GM12878 (cell line): Measurements from ENCODE around the gene ANKRD6. TPM values are rescaled to one million over a fixed set of nuclear protein-coding genes. Genes with fewer than 3 reads are reported as not detected.

Experiments
- ATAC-seq: fragments of 200-7000 bp; cut with Tn5 transposase; 3 replicates; pipeline ENCODE4 v1.9.1; 2020; ENCODE audit warnings: mild to moderate bottlenecking, moderate library complexity
- BruUV-seq: library from RNA; stranded (reverse); fragments of 400-500 nt; replicated peaks from 2 replicates; lab custom pipeline; 2021; lab: Mats Ljungman, UMichigan
- CTCF ChIA-PET: fragments of 300-600 bp; sonication (Branson Sonifier 250); formaldehyde crosslinking; extraction: SDS; loops from one replicate; lab custom pipeline; 2021; ENCODE audit warnings: inconsistent platforms; lab: Yijun Ruan, JAX
- POLR2A ChIA-PET: fragments of 350-600 bp; formaldehyde crosslinking; extraction: SDS; loops from one replicate; lab custom pipeline; 2021; ENCODE audit warnings: inconsistent platforms; lab: Charles Lee
- RAD21 ChIA-PET: fragments of 300-600 bp; sonication (Branson Sonifier 250); formaldehyde crosslinking; loops from one replicate; lab custom pipeline; 2023; ENCODE audit warnings: antibody characterized with exemption; ENCODE audit not compliant: unreplicated experiment; lab: Charles Lee
- SMC1A ChIA-PET: fragments of 300-600 bp; sonication (Branson Sonifier 250); formaldehyde crosslinking; loops from one replicate; lab custom pipeline; 2023; ENCODE audit not compliant: unreplicated experiment, uncharacterized antibody; lab: Charles Lee
- DNase-seq: peaks from one replicate; pipeline ENCODE4 v3.0.0-alpha.2; 2011; ENCODE audit warnings: low read depth, low spot score
- FAIRE-seq: peaks from 3 replicates; lab custom pipeline; 2011; peaks lifted over from hg19 to GRCh38; lab: Jason Lieb, UNC
- H2AFZ ChIP-seq: 2 replicates; pipeline ENCODE4 v1.6.0; 2011; ENCODE audit warnings: low read depth, low read length, control low read depth; ENCODE audit not compliant: control insufficient read depth
- H3K27ac ChIP-seq: 2 replicates; pipeline ENCODE4 v1.5.1; 2011; ENCODE audit warnings: control low read depth; ENCODE audit not compliant: control insufficient read depth, insufficient read depth
- H3K27me3 ChIP-seq, 2 experiments: replicated peaks in 1 of 2; 2 replicates each; pipeline versions ENCODE4 v1.6.0 to v1.6.1; 2011; ENCODE audit warnings: low read length in 1 of 2; ENCODE audit not compliant: control insufficient read depth in 2 of 2, insufficient read depth in 2 of 2
- H3K36me3 ChIP-seq, 2 experiments: 2 replicates each; pipeline ENCODE4 v1.5.1; 2011; ENCODE audit warnings: low read length in 1 of 2; ENCODE audit not compliant: control insufficient read depth in 2 of 2, insufficient read depth in 2 of 2
- H3K4me1 ChIP-seq: 2 replicates; pipeline ENCODE4 v1.6.1; 2011; ENCODE audit warnings: mild to moderate bottlenecking, low read length, moderate library complexity, mixed read lengths; ENCODE audit not compliant: control insufficient read depth, insufficient read depth
- H3K4me2 ChIP-seq: 2 replicates; pipeline ENCODE4 v1.6.0; 2011; ENCODE audit warnings: control low read depth; ENCODE audit not compliant: control insufficient read depth, insufficient read depth
- H3K4me3 ChIP-seq: fragments of 200-600 bp; sonication (generic); 2 replicates; pipeline ENCODE4 v1.5.1; 2016
- H3K79me2 ChIP-seq: 2 replicates; pipeline ENCODE4 v1.6.0; 2011; ENCODE audit warnings: low read length; ENCODE audit not compliant: control insufficient read depth, insufficient read depth
- H3K9ac ChIP-seq: 2 replicates; pipeline ENCODE4 v1.8.0; 2011; ENCODE audit warnings: low read length, control low read depth, mixed read lengths; ENCODE audit not compliant: control insufficient read depth, insufficient read depth
- H3K9me3 ChIP-seq: replicated peaks from 3 replicates; pipeline ENCODE4 v1.5.1; 2011; ENCODE audit warnings: mild to moderate bottlenecking, low read length; ENCODE audit not compliant: control insufficient read depth, insufficient read depth
- H4K20me1 ChIP-seq: 2 replicates; pipeline ENCODE4 v1.6.0; 2011; ENCODE audit not compliant: control insufficient read depth, insufficient read depth
- ATF7 ChIP-seq: fragments of 450-650 bp; IDR thresholded peaks from 2 replicates; pipeline ENCODE4 v1.6.1; 2016; ENCODE audit warnings: low read depth, mild to moderate bottlenecking
- BACH1 ChIP-seq: fragments of 450-650 bp; IDR thresholded peaks from 2 replicates; pipeline ENCODE4 v1.6.1; 2017; ENCODE audit warnings: mild to moderate bottlenecking, borderline replicate concordance
- BCL11A ChIP-seq: IDR thresholded peaks from 2 replicates; pipeline ENCODE4 v1.6.1; 2011; ENCODE audit warnings: low read depth, low read length
- BCL3 ChIP-seq: IDR thresholded peaks from 2 replicates; pipeline ENCODE4 v1.6.1; 2011; ENCODE audit warnings: borderline replicate concordance, low read depth, mild to moderate bottlenecking, moderate library complexity, low read length; ENCODE audit not compliant: insufficient read depth, poor library complexity, severe bottlenecking
- BRCA1 ChIP-seq: IDR thresholded peaks from 2 replicates; pipeline ENCODE4 v1.6.1; 2011; ENCODE audit warnings: low read depth, low read length, improper control_type of control experiment
- CBFB ChIP-seq: IDR thresholded peaks from 2 replicates; pipeline ENCODE4 v1.6.1; 2016; ENCODE audit warnings: antibody characterized with exemption, low read depth
- CBX5 ChIP-seq: sonication (generic); IDR thresholded peaks from 2 replicates; pipeline ENCODE4 v1.6.1; 2016; ENCODE audit warnings: low read depth, moderate library complexity, mild to moderate bottlenecking, inconsistent platforms
- E2F4 ChIP-seq: IDR thresholded peaks from 2 replicates; pipeline ENCODE4 v1.6.1; 2012; ENCODE audit warnings: low read depth, low read length, improper control_type of control experiment
- E4F1 ChIP-seq: fragments of 450-650 bp; IDR thresholded peaks from 2 replicates; pipeline ENCODE4 v1.6.1; 2018; ENCODE audit warnings: borderline replicate concordance, mild to moderate bottlenecking; ENCODE audit not compliant: partially characterized antibody
- ETV6 ChIP-seq, 2 experiments: fragments of 450-650 bp in 1 of 2; IDR thresholded peaks in 1 of 2; conservative IDR thresholded peaks in 1 of 2; 2 replicates each; pipeline ENCODE4 v1.6.1; 2014; ENCODE audit warnings: antibody characterized with exemption in 1 of 2, borderline replicate concordance in 1 of 2, low read depth in 1 of 2, mild to moderate bottlenecking in 1 of 2, moderate library complexity in 1 of 2
- HSF1 ChIP-seq: fragments of 150-350 bp; IDR thresholded peaks from 2 replicates; pipeline ENCODE4 v1.6.1; 2014; ENCODE audit warnings: mild to moderate bottlenecking, low read depth, low read length
- POLR2AphosphoS5 ChIP-seq: IDR thresholded peaks from 2 replicates; pipeline ENCODE4 v1.6.1; 2011; ENCODE audit warnings: mild to moderate bottlenecking, low read length, inconsistent platforms
- POU2F2 ChIP-seq: IDR thresholded peaks from 3 replicates; pipeline ENCODE4 v1.6.1; 2011; ENCODE audit warnings: low read depth, mild to moderate bottlenecking, low read length, borderline replicate concordance
- RELA ChIP-seq: fragments of 450-650 bp; IDR thresholded peaks from 2 replicates; pipeline ENCODE4 v1.8.0; 2014; ENCODE audit warnings: borderline replicate concordance; ENCODE audit not compliant: partially characterized antibody
- ZNF217 ChIP-seq: fragments of 450-650 bp; IDR thresholded peaks from 2 replicates; pipeline ENCODE4 v1.6.1; 2017; ENCODE audit warnings: antibody characterized with exemption, mild to moderate bottlenecking
- ZNF274 ChIP-seq: IDR thresholded peaks from one replicate; pipeline ENCODE4 v1.8.0; 2011; ENCODE audit not compliant: insufficient read length, insufficient read depth
- WGBS: methylation state at CpG from one replicate; pipeline ENCODE4 v1.1.6; 2016; ENCODE audit warnings: low lambda C conversion rate; ENCODE audit not compliant: insufficient replicate concordance, insufficient coverage; ENCODE audit errors: missing lambda C conversion rate; 5-methylcytosine and 5-hydroxymethylcytosine counted together
- in situ Hi-C: fragments of 300-500 bp; cut with MboI; formaldehyde crosslinking; loops from 9 replicates; pipeline ENCODE4 v1.14.3; 2018; ENCODE audit warnings: mixed read lengths
- intact Hi-C: fragments of 100-400 bp; cut with micrococcal nuclease; formaldehyde crosslinking; loops from one replicate; pipeline ENCODE4 v1.14.2; 2022; ENCODE audit not compliant: unreplicated experiment
- polyA plus RNA-seq, 11 experiments: library from polyadenylated mRNA; depleted of rRNA in 4 of 11; unstranded in 6 of 11; stranded (reverse) in 5 of 11; fragments of >200 nt; fragmentation: Nextera tagmentation in 4 of 11; fragmentation: Illumina TruSeq in 1 of 11; extraction: Ambion mirVana in 4 of 11; extraction: Trizol in 1 of 11; gene quantifications; 1 replicate in 1 of 11; 2 replicates in 10 of 11; pipeline versions ENCODE4 v1.2.1 to v1.2.3, GENCODE V29; 2011 to 2016; ENCODE audit warnings: inconsistent platforms in 2 of 11, missing spikeins in 2 of 11, low read depth in 1 of 11
- total RNA-seq, 4 experiments: library from RNA; depleted of rRNA in 3 of 4; stranded (reverse); fragments of >200 nt in 3 of 4; fragmentation: Illumina TruSeq in 1 of 4; extraction: Trizol in 1 of 4; gene quantifications; 2 replicates each; pipeline versions ENCODE4 v1.2.1 to v1.2.3, GENCODE V29; 2013 to 2021

ANKRD6 gene
- total and polyA plus RNA-seq, 10 of the 15 experiments (the other 5 are each of a cell fraction or from before 2014, with no cell fraction given), result 0.03 to 0.90 (median 0.38) TPM

GRCh38 chr6:89400050-89400449 is 32.9 kb upstream of the ANKRD6 start:
- POLR2A ChIA-PET, result no interaction called here
- Histone ChIP-seq H3K4me3 (no peak overlapping the region), H2AFZ (no peak overlapping the region), H3K36me3 (no peaks in the 10 kb centered on the region), H3K27me3 (no peaks in the 10 kb centered on the region), H3K27ac (no peak overlapping the region), H3K4me2 (no peak overlapping the region), H3K9me3 (no peaks in the 10 kb centered on the region), H4K20me1 (no peaks in the 10 kb centered on the region), H3K79me2 (peaks cover 28% of the 10 kb centered on the region), H3K4me1 (peaks cover 8% of the 10 kb centered on the region), H3K9ac (no peak overlapping the region)
- TF ChIP-seq ETV6 (conservative IDR thresholded peaks at IDR 0.05 in 1 of 2, IDR thresholded peaks at IDR 0.05 in 1 of 2; ENCODE audit: borderline replicate concordance in 1 of 2, low read depth in 1 of 2), result no peak
- TF ChIP-seq BCL11A, result no peak
- no peak for TF ChIP-seq ATF7
- no peak for TF ChIP-seq E2F4
- no peak for TF ChIP-seq BACH1
- no peak for TF ChIP-seq POLR2AphosphoS5
- no peak for TF ChIP-seq ZNF217
- no peak for TF ChIP-seq POU2F2
- no peak for TF ChIP-seq CBFB
- no peak for TF ChIP-seq RELA
- TF ChIP-seq ZNF274, result no peak
- TF ChIP-seq HSF1, result no peak
- no peak for TF ChIP-seq CBX5
- no peak for TF ChIP-seq BCL3
- no peak for TF ChIP-seq BRCA1
- TF ChIP-seq E4F1, result no peak
- no peak for FAIRE-seq
- in situ Hi-C loops (no loop called here), intact Hi-C loops (no loop called here)
- CTCF ChIA-PET, result no interaction called here
- RAD21 ChIA-PET, result no interaction called here
- ATAC-seq, result no peak
- SMC1A ChIA-PET, result interaction anchor here (0.8 kb wide), 1 partner anchor 43 kb away, joined by 3 read pairs; no protein-coding TSS in a partner anchor
- BruUV-seq, result no TSS peak
- no peak for DNase-seq
- WGBS, result 96% methylated on average over 3 of the region's 3 CpGs
